AG10803 (cell line): Measurements from ENCODE around the gene SPATA24.
A peak's percentile ranks its signal among the peaks of the same experiment; 100 is the strongest.

ENCODE experiments used
- DNase-seq: peaks from one replicate; pipeline ENCODE4 v3.0.0; 2010; ENCODE audit warnings: low read depth
- H3K4me3 ChIP-seq: 2 replicates; pipeline ENCODE4 v1.5.1; 2011; ENCODE audit warnings: mild to moderate bottlenecking, low read length, control low read depth
- CTCF ChIP-seq: conservative IDR thresholded peaks from 2 replicates; pipeline ENCODE4 v1.5.1; 2011; ENCODE audit warnings: mild to moderate bottlenecking, low read length, control low read depth, inconsistent platforms

The SPATA24 gene

GRCh38 chr5:139384591-139385051 lies 19.3 kb downstream of the SPATA24 start:
- no peak for DNase-seq
- peak overlapping the region; percentile 54 for H3K4me3 ChIP-seq
- TF ChIP-seq CTCF, result no peak

GRCh38 chr5:139383993-139384590 lies 19.8 kb downstream of the SPATA24 start:
- TF ChIP-seq CTCF, result no peak
- no peak overlapping the region for H3K4me3 ChIP-seq
- no peak for DNase-seq

GRCh38 chr5:139383275-139383992 lies 20.5 kb downstream of the SPATA24 start, which contains the start of gene SLC23A1:
TSS of gene SLC23A1 (minus strand) at chr5:139383297. CDS start at chr5:139383253, 44 bp downstream.
- H3K4me3 ChIP-seq, result no peak within 1 kb of the TSS
- no peak for TF ChIP-seq CTCF
- peak; percentile 46 for DNase-seq

- DNase-seq, result no peak
- TF ChIP-seq CTCF, result no peak
- no peak overlapping the region for H3K4me3 ChIP-seq
Measured at GRCh38 chr5:139382807-139383206, 21.1 kb downstream of the SPATA24 start.

GRCh38 chr5:139381837-139382761 lies 21.8 kb downstream of the SPATA24 start:
- H3K4me3 ChIP-seq, result no peak overlapping the region
- no peak for DNase-seq
- no peak for TF ChIP-seq CTCF

GRCh38 chr5:139379626-139380449 lies 24.1 kb downstream of the SPATA24 start:
- DNase-seq, result no peak
- no peak overlapping the region for H3K4me3 ChIP-seq
- no peak for TF ChIP-seq CTCF
